Measurements from ENCODE around the gene CCNB3. TPM values are rescaled to one million over a fixed set of nuclear protein-coding genes. Genes with fewer than 3 reads are reported as not detected.

Gene CCNB3
- total and polyA plus RNA-seq, 12 donors = 0.24 to 2.1 (median 0.76) TPM

DNA sequence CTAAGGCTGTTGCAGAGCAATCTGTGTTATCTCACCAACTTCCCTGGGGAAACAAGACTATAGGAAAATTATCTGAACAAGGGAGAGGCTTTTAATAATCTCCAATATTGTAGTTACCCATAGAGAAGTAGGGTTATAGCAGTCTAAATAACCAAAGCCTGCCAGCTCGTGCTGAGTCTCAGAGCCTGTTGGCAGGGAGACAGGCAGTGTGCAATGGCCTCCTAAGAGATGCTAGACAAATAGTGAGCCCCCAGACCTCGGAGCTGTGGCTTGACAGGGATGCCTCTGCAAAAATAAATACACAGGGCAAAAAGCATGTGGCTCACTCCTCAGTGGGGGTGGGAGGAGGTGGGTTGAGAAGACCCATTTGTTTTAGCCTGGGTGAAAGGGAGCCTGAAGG is 189.3 kb downstream of the CCNB3 start:
- Histone ChIP-seq H3K27ac (no peak overlapping the region), H3K4me1 (replicated peaks in 1 of 2) (no peaks in the 10 kb centered on the region), H3K36me3 (replicated peaks in 1 of 2) (no peaks in the 10 kb centered on the region), H3K4me3 (no peak overlapping the region), H3K27me3 (peaks cover 31% of the 10 kb centered on the region), H3K9me3 (replicated peaks in 1 of 3) (no peaks in the 10 kb centered on the region)
- no peak for DNase-seq
- intact Hi-C loops (cut with DNase I) = no loop called here
- WGBS, 4 donors = 22 to 36% (median 27%) methylated on average over 2 of the region's 2 CpGs
- no peak for TF ChIP-seq POLR2A (IDR thresholded peaks at IDR 0.05)
- TF ChIP-seq, protein P1, sequence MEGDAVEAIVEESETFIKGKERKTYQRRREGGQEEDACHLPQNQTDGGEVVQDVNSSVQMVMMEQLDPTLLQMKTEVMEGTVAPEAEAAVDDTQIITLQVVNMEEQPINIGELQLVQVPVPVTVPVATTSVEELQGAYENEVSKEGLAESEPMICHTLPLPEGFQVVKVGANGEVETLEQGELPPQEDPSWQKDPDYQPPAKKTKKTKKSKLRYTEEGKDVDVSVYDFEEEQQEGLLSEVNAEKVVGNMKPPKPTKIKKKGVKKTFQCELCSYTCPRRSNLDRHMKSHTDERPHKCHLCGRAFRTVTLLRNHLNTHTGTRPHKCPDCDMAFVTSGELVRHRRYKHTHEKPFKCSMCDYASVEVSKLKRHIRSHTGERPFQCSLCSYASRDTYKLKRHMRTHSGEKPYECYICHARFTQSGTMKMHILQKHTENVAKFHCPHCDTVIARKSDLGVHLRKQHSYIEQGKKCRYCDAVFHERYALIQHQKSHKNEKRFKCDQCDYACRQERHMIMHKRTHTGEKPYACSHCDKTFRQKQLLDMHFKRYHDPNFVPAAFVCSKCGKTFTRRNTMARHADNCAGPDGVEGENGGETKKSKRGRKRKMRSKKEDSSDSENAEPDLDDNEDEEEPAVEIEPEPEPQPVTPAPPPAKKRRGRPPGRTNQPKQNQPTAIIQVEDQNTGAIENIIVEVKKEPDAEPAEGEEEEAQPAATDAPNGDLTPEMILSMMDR (IDR thresholded peaks at IDR 0.05) = no peak

Small RNA genes within 50 kb of the gene (small RNA-seq; reads per million reads assigned to genes)
- gene PYY3 = 0 reads per million in 2 donors
- 0 reads per million in 2 donors for gene RF00019

Other genes starting within 250 kb of the CCNB3 start
- under 1 TPM in 2 of 9 donors, not detected in 7; 0.07 to 0.11 TPM for gene AKAP4, start 3.8 kb upstream of the CCNB3 start, total RNA-seq
- under 1 TPM in 1 of 3 donors, not detected in 2; 0.07 TPM for gene AKAP4, start 3.8 kb upstream of the CCNB3 start, polyA plus RNA-seq